ENCODE measurements around the gene SLC2A4RG. TPM values are rescaled to one million over a fixed set of nuclear protein-coding genes. Genes with fewer than 3 reads are reported as not detected.
A peak's percentile ranks its signal among the peaks of the same experiment; 100 is the strongest.

The SLC2A4RG gene
- total RNA-seq, 1 donor from 2014 or later: 64.1 TPM

GRCh38 chr20:63736893-63737694 is 2.5 kb upstream of the SLC2A4RG start:
- peak overlapping the region; percentile 61 for H3K4me3 ChIP-seq
- DNase-seq (peak; percentile 69), ATAC-seq (no peak)
- no peaks in the 10 kb centered on the region for H3K9me3 ChIP-seq
- peaks cover 30% of the 10 kb centered on the region for H3K4me1 ChIP-seq
- no peak for TF ChIP-seq CTCF (IDR thresholded peaks at IDR 0.05)
- H3K27ac ChIP-seq: peak overlapping the region; percentile 30
- intact Hi-C loops (cut with DNase I): no loop called here
- peaks cover 33% of the 10 kb centered on the region for H3K36me3 ChIP-seq
- no peaks in the 10 kb centered on the region for H3K27me3 ChIP-seq

- TF ChIP-seq CTCF (IDR thresholded peaks at IDR 0.05): no peak
- H3K4me1 ChIP-seq: peaks cover 30% of the 10 kb centered on the region
- H3K27ac ChIP-seq: peak overlapping the region; percentile 30
- H3K27me3 ChIP-seq: no peaks in the 10 kb centered on the region
- H3K36me3 ChIP-seq: peaks cover 38% of the 10 kb centered on the region
- intact Hi-C loops (cut with DNase I): no loop called here
- no peak for ATAC-seq
- H3K9me3 ChIP-seq: no peaks in the 10 kb centered on the region
- peak overlapping the region; percentile 61 for H3K4me3 ChIP-seq
- DNase-seq: no peak
Observed at GRCh38 chr20:63737695-63737944, 2.0 kb upstream of the SLC2A4RG start.

GRCh38 chr20:63737945-63738686 is 1.5 kb upstream of the SLC2A4RG start:
- no peak for TF ChIP-seq CTCF (IDR thresholded peaks at IDR 0.05)
- Histone ChIP-seq H3K4me3 (peak overlapping the region; percentile 61), H3K4me1 (peaks cover 30% of the 10 kb centered on the region), H3K9me3 (no peaks in the 10 kb centered on the region), H3K27ac (peak overlapping the region; percentile 77), H3K36me3 (peaks cover 43% of the 10 kb centered on the region), H3K27me3 (no peaks in the 10 kb centered on the region)
- peak; percentile 69 for DNase-seq
- intact Hi-C loops (cut with DNase I): no loop called here
- ATAC-seq: no peak

GRCh38 chr20:63738687-63739129 is 868 bp upstream of the SLC2A4RG start:
- Histone ChIP-seq H3K4me3 (peak overlapping the region; percentile 61), H3K27me3 (no peaks in the 10 kb centered on the region), H3K27ac (peak overlapping the region; percentile 77), H3K36me3 (peaks cover 46% of the 10 kb centered on the region), H3K4me1 (peaks cover 30% of the 10 kb centered on the region), H3K9me3 (no peaks in the 10 kb centered on the region)
- no peak for TF ChIP-seq CTCF (IDR thresholded peaks at IDR 0.05)
- peak; percentile 89 for DNase-seq
- intact Hi-C loops (cut with DNase I): no loop called here
- peak; percentile 37 for ATAC-seq

GRCh38 chr20:63740070-63740626 is 572 bp downstream of the SLC2A4RG start:
- Histone ChIP-seq H3K36me3 (peaks cover 36% of the 10 kb centered on the region), H3K4me1 (peaks cover 30% of the 10 kb centered on the region), H3K27ac (peak overlapping the region; percentile 86), H3K9me3 (no peaks in the 10 kb centered on the region), H3K27me3 (no peaks in the 10 kb centered on the region), H3K4me3 (peak overlapping the region; percentile 63)
- TF ChIP-seq CTCF (IDR thresholded peaks at IDR 0.05): no peak
- peak; percentile 32 for ATAC-seq
- intact Hi-C loops (cut with DNase I): no loop called here
- peak; percentile 82 for DNase-seq

Data from upper lobe of right lung (tissue), 1 donor.